ENCODE measurements around the gene RELT. TPM values are rescaled to one million over a fixed set of nuclear protein-coding genes. Genes with fewer than 3 reads are reported as not detected.

The RELT gene
- total RNA-seq, 1 donor from 2014 or later: 15.2 TPM

GRCh38 chr11:73355109-73355508, 21.1 kb upstream of the RELT start:
- Mint-ChIP-seq H3K9me3 (ENCODE audit: unreplicated experiment) (no peaks in the 10 kb centered on the region), H3K27me3 (ENCODE audit: unreplicated experiment) (peaks cover 3% of the 10 kb centered on the region), H3K4me1 (ENCODE audit: unreplicated experiment) (no peaks in the 10 kb centered on the region), H3K4me3 (ENCODE audit: unreplicated experiment) (peak overlapping the region; percentile 9), H3K36me3 (ENCODE audit: low read depth, unreplicated experiment) (peaks cover 29% of the 10 kb centered on the region), H3K27ac (ENCODE audit: unreplicated experiment) (no peak overlapping the region)
- no peak for TF ChIP-seq CTCF (IDR thresholded peaks at IDR 0.05; ENCODE audit: unreplicated experiment)
- no peak for DNase-seq (ENCODE audit: low spot score)

GRCh38 chr11:73356979-73357860, 19.0 kb upstream of the RELT start:
- Mint-ChIP-seq H3K27ac (ENCODE audit: unreplicated experiment) (no peak overlapping the region), H3K4me1 (ENCODE audit: unreplicated experiment) (peaks cover 2% of the 10 kb centered on the region), H3K9me3 (ENCODE audit: unreplicated experiment) (no peaks in the 10 kb centered on the region), H3K36me3 (ENCODE audit: low read depth, unreplicated experiment) (peaks cover 38% of the 10 kb centered on the region), H3K4me3 (ENCODE audit: unreplicated experiment) (no peak overlapping the region), H3K27me3 (ENCODE audit: unreplicated experiment) (peaks cover 5% of the 10 kb centered on the region)
- TF ChIP-seq CTCF (IDR thresholded peaks at IDR 0.05; ENCODE audit: unreplicated experiment): no peak
- DNase-seq (ENCODE audit: low spot score): no peak

GRCh38 chr11:73358071-73358470, 18.1 kb upstream of the RELT start:
- H3K36me3 Mint-ChIP-seq (ENCODE audit: low read depth, unreplicated experiment): peaks cover 43% of the 10 kb centered on the region
- H3K9me3 Mint-ChIP-seq (ENCODE audit: unreplicated experiment): no peaks in the 10 kb centered on the region
- TF ChIP-seq CTCF (IDR thresholded peaks at IDR 0.05; ENCODE audit: unreplicated experiment): no peak
- H3K27ac Mint-ChIP-seq (ENCODE audit: unreplicated experiment): peak overlapping the region; percentile 5
- H3K4me3 Mint-ChIP-seq (ENCODE audit: unreplicated experiment): no peak overlapping the region
- no peak for DNase-seq (ENCODE audit: low spot score)
- peaks cover 7% of the 10 kb centered on the region for H3K27me3 Mint-ChIP-seq (ENCODE audit: unreplicated experiment)
- peaks cover 2% of the 10 kb centered on the region for H3K4me1 Mint-ChIP-seq (ENCODE audit: unreplicated experiment)

GRCh38 chr11:73359341-73359740, 16.9 kb upstream of the RELT start:
- no peaks in the 10 kb centered on the region for H3K9me3 Mint-ChIP-seq (ENCODE audit: unreplicated experiment)
- peaks cover 36% of the 10 kb centered on the region for H3K36me3 Mint-ChIP-seq (ENCODE audit: low read depth, unreplicated experiment)
- no peak for DNase-seq (ENCODE audit: low spot score)
- no peak overlapping the region for H3K4me3 Mint-ChIP-seq (ENCODE audit: unreplicated experiment)
- TF ChIP-seq CTCF (IDR thresholded peaks at IDR 0.05; ENCODE audit: unreplicated experiment): no peak
- H3K27me3 Mint-ChIP-seq (ENCODE audit: unreplicated experiment): peaks cover 5% of the 10 kb centered on the region
- H3K27ac Mint-ChIP-seq (ENCODE audit: unreplicated experiment): no peak overlapping the region
- H3K4me1 Mint-ChIP-seq (ENCODE audit: unreplicated experiment): peaks cover 2% of the 10 kb centered on the region

Measured in endothelial cell (in vitro differentiated cells).